DND-41 (cell line): ENCODE data around the gene DMAP1.

ENCODE experiments used
- ATAC-seq: fragments of 200-7000 bp; cut with Tn5 transposase; 3 replicates; pipeline ENCODE4 v1.9.1; 2021; ENCODE audit warnings: low read depth; ENCODE audit not compliant: insufficient read depth
- DNase-seq: peaks from one replicate; pipeline ENCODE4 v3.0.0-alpha.2; 2020
- H2AFZ ChIP-seq: 2 replicates; pipeline ENCODE4 v1.6.0; 2012; ENCODE audit warnings: low read depth, low read length
- H3K27ac ChIP-seq: 2 replicates; pipeline ENCODE4 v1.5.1; 2012; ENCODE audit warnings: low read length, inconsistent platforms
- H3K27me3 ChIP-seq: fragments of 200-600 bp; sonication (generic); 2 replicates; pipeline ENCODE4 v1.6.0; 2012; ENCODE audit warnings: low read length, mild to moderate bottlenecking, inconsistent platforms; ENCODE audit not compliant: insufficient read depth, poor library complexity
- H3K36me3 ChIP-seq: 2 replicates; pipeline ENCODE4 v1.5.1; 2012; ENCODE audit warnings: low read length, inconsistent platforms; ENCODE audit not compliant: insufficient read depth
- H3K4me1 ChIP-seq: 2 replicates; pipeline ENCODE4 v1.5.1; 2012; ENCODE audit warnings: mild to moderate bottlenecking, low read length; ENCODE audit not compliant: insufficient read depth
- H3K4me2 ChIP-seq: 2 replicates; pipeline ENCODE4 v1.6.0; 2012; ENCODE audit warnings: mild to moderate bottlenecking, moderate library complexity, low read length, inconsistent platforms; ENCODE audit not compliant: insufficient read depth
- H3K4me3 ChIP-seq, 2 experiments: fragments of 200-600 bp in 1 of 2; shearing (Covaris generic) in 1 of 2; 2 replicates each; pipeline ENCODE4 v1.5.1; 2012 to 2016; ENCODE audit warnings: inconsistent platforms in 2 of 2, low read length in 2 of 2, mild to moderate bottlenecking in 2 of 2, low read depth in 1 of 2, moderate library complexity in 1 of 2
- H3K79me2 ChIP-seq: 2 replicates; pipeline ENCODE4 v1.6.0; 2012; ENCODE audit warnings: low read length, inconsistent platforms; ENCODE audit not compliant: insufficient read depth
- H3K9ac ChIP-seq: 2 replicates; pipeline ENCODE4 v1.6.0; 2012; ENCODE audit warnings: low read depth, mild to moderate bottlenecking, inconsistent platforms, low read length, moderate library complexity
- H3K9me3 ChIP-seq: 2 replicates; pipeline ENCODE4 v1.5.1; 2012; ENCODE audit warnings: low read length, moderate library complexity, mild to moderate bottlenecking, inconsistent platforms; ENCODE audit not compliant: insufficient read depth, severe bottlenecking
- H4K20me1 ChIP-seq: 2 replicates; pipeline ENCODE4 v1.6.0; 2012; ENCODE audit warnings: low read length; ENCODE audit not compliant: insufficient read depth
- CTCF ChIP-seq: IDR thresholded peaks from 2 replicates; pipeline ENCODE4 v1.5.1; 2012; ENCODE audit warnings: borderline replicate concordance, low read length, moderate library complexity, mild to moderate bottlenecking; ENCODE audit not compliant: poor library complexity, severe bottlenecking; ENCODE audit errors: extremely low read depth
- EZH2 ChIP-seq: IDR thresholded peaks from 3 replicates; pipeline ENCODE4 v1.6.1; 2012; ENCODE audit warnings: borderline replicate concordance, low read depth, mild to moderate bottlenecking, moderate library complexity, low read length, inconsistent platforms; ENCODE audit not compliant: severe bottlenecking

DMAP1 gene

DNA sequence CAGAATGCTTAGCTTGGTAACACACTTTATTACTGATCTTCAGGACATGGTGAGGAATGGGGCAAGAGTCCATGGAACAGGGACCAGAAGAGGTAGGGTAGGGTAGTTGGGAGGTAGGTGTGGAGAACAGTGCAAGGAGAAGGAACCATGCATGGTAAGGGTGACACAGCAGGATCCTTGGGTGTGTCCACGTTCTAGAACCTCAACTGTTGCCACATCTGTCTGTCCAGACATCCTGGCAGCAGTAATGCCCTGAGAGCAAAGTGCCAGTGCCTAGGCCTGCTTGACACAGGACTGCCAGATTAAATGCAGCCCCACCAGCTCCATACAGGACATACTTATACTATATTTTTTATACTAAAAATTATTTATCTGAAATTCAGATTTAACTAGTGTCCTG is 13.9 kb downstream of the DMAP1 start:
- ATAC-seq (no peak), DNase-seq (no peak)
- peaks cover 20% of the 10 kb centered on the region for H3K36me3 ChIP-seq
- no peaks in the 10 kb centered on the region for H3K79me2 ChIP-seq
- H3K9ac ChIP-seq, result no peak overlapping the region
- TF ChIP-seq CTCF, result no peak
- no peak for TF ChIP-seq EZH2
- no peaks in the 10 kb centered on the region for H3K4me1 ChIP-seq
- H3K27ac ChIP-seq, result no peak overlapping the region
- no peak overlapping the region for H2AFZ ChIP-seq
- H4K20me1 ChIP-seq, result 0 out of 2 replicates have a peak, but pooled peaks cover 3% of the 10 kb centered on the region
- no peak overlapping the region for H3K4me3 ChIP-seq
- H3K27me3 ChIP-seq, result no peaks in the 10 kb centered on the region
- H3K9me3 ChIP-seq, result no peaks in the 10 kb centered on the region
- no peak overlapping the region for H3K4me2 ChIP-seq

- peaks cover 15% of the 10 kb centered on the region for H3K36me3 ChIP-seq
- H3K79me2 ChIP-seq, result no peaks in the 10 kb centered on the region
- no peak overlapping the region for H2AFZ ChIP-seq
- no peaks in the 10 kb centered on the region for H4K20me1 ChIP-seq
- H3K4me2 ChIP-seq, result no peak overlapping the region
- DNase-seq (no peak), ATAC-seq (no peak)
- no peak for TF ChIP-seq EZH2
- no peak for TF ChIP-seq CTCF
- no peak overlapping the region for H3K27ac ChIP-seq
- no peak overlapping the region for H3K9ac ChIP-seq
- no peaks in the 10 kb centered on the region for H3K4me1 ChIP-seq
- no peaks in the 10 kb centered on the region for H3K27me3 ChIP-seq
- no peak overlapping the region for H3K4me3 ChIP-seq
- H3K9me3 ChIP-seq, result no peaks in the 10 kb centered on the region
Observed at GRCh38 chr1:44228218-44228617, 14.9 kb downstream of the DMAP1 start.

DNA sequence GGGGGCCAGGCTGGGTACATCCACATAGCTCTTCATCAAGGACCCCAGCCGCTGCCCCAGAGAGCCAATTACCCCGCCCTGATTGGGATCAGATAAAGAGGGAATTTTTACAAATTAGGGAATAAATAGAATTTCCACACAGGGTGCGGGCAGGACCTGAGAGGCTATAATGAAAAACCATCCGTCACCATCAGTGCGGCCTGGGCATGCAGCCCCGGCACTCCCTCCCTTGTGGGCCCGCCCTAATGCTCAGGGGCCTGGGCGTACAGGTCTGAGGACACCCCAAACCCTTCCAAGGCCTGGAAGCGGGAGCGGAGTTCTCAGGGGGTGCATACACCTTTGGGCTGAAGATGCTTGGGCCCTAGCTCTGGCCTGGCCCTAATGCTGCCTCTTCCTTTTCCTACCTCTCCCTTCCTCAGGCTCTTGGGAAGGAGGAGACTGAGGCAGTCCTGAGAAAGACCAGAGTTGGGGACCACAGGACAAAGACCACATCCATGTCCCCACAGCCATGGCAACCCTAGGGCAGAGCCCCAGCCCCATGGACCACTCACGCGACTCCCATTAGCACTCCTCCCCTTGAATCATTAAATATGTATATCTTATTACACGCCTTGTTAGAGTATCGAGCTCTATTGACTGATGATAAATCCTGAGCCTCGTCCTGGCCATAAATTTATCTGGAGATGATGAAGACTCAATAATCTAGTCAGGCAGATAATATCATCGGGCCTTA is 16.3 kb downstream of the DMAP1 start:
- Histone ChIP-seq H3K4me1 (no peaks in the 10 kb centered on the region), H3K27ac (no peak overlapping the region), H4K20me1 (no peaks in the 10 kb centered on the region), H3K9ac (no peak overlapping the region), H3K4me3 (no peak overlapping the region), H3K9me3 (no peaks in the 10 kb centered on the region), H3K36me3 (peaks cover 15% of the 10 kb centered on the region), H3K27me3 (no peaks in the 10 kb centered on the region), H2AFZ (no peak overlapping the region), H3K4me2 (no peak overlapping the region), H3K79me2 (no peaks in the 10 kb centered on the region)
- DNase-seq (no peak), ATAC-seq (no peak)
- TF ChIP-seq CTCF, result no peak
- no peak for TF ChIP-seq EZH2
